Left renal pelvis (tissue), 4 donors: ENCODE measurements around the gene UBE2G2. TPM values are rescaled to one million over a fixed set of nuclear protein-coding genes. Genes with fewer than 3 reads are reported as not detected.

Experiments
- DNase-seq, 4 donors: peaks; one replicate each; pipeline ENCODE4 v3.0.0-alpha.2; 2013; ENCODE audit warnings: low read depth in 4 of 4, low spot score in 3 of 4
- polyA plus RNA-seq, 4 donors: library from polyadenylated mRNA; unstranded; fragments of 120-200 nt; gene quantifications; one replicate each; pipeline ENCODE4 v1.2.1, GENCODE V29; 2013; ENCODE audit not compliant: insufficient read length in 4 of 4

Gene UBE2G2
- polyA plus RNA-seq, 4 donors: 58.6 to 134 (median 81.8) TPM

DNA sequence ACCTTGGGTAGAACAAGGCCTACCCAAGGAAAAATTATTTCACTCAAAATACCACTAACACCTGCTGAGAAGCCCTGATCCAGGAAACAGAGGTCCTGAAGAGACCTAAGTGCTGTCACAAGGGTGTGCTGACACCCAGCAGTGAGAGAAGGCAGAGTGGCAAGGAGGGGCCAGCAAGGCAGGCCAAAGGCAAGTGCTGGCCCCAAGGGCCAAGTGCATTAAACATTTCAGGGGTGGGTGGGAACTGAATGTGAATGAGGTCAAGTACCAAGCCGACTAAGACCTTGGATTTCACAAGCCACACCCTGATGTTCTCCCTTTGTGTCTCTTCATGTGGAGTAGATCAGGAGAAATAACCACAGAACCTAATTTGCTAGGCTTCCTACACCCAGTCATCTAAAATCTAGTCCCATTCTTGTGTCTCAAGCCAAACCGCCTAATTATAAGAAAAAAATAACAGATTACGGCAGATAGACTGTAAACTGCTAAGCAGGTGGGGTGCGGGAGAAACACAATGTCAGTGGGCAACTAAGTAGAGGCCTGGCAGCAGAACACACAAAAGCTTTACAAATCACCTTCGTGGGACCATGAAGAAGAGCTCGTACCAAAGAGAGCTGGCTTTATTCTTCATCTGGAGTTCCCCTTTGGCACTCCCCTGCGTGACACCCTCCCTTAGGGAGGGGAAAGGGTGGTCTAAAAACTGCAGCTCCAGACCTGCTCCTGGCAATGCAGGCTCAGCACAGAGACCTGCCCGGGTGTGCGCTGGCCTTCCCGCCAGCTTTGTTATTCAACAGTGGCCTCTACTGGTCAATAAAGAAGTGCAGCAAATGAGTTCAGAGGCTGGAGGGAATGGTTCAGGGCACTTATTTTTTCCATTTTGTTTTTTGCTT lies 8.7 kb downstream of the UBE2G2 start:
- DNase-seq: peak in 1 of 4 donors; percentile 54

GRCh38 chr21:44791993-44792392 lies 9.6 kb downstream of the UBE2G2 start:
- no peak for DNase-seq

DNA sequence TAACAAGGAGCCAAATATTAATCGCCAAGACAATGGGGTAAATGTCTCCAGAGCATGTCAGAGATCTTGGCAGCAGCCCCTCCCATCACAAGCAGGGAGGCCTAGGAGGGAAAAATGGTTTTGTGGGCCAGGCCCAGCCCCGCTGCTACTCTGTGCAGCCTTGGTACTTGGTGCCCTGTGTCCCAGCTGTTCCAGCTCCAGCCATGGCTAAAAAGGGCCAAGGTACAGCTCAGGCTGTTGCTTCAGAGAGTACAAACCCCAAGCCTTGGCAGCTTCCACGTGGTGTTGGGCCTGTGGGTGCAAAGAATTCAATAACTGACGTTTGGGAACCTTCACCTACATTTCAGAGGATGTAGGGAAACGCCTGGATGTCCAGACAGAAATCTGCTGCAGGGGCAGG lies 10.4 kb downstream of the UBE2G2 start:
- DNase-seq: no peak

DNA sequence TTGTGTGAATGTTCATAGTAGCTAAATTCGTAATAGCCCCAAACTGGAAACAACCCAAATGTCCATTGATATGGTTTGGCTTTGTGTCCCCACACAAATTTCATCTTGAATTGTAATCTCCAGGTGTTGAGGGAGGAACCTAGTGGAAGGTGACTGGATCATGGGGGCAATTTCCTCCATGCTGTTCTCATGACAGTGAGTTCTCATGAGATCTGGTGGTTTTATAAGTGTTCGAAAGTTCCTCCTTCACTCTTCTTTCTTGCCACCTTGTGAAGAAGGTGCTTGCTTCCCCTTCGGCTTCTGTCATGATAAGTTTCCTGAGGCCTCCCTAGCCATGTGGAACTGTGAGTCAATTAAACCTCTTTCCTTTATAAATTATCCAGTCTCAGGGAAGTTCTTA lies 11.3 kb downstream of the UBE2G2 start:
- DNase-seq: no peak

DNA sequence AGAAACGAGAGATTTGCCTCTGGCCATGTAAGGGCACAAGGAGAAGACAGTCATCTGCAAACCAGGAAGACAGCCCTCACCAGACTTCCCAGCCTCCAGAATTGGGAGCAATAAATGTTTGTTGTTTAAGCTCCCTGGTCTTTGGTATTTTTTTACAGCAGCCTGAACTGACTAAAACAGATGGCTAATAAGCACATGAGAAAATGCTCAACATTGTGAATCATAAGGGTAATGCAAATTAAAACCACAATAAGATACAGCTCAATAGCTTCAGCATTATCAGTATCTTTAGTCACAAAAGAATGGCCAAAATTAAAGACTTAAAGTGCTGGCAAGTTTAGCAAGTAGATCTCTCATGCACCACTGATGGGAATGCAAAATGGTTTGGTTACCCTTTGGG lies 11.7 kb downstream of the UBE2G2 start:
- DNase-seq: no peak

DNA sequence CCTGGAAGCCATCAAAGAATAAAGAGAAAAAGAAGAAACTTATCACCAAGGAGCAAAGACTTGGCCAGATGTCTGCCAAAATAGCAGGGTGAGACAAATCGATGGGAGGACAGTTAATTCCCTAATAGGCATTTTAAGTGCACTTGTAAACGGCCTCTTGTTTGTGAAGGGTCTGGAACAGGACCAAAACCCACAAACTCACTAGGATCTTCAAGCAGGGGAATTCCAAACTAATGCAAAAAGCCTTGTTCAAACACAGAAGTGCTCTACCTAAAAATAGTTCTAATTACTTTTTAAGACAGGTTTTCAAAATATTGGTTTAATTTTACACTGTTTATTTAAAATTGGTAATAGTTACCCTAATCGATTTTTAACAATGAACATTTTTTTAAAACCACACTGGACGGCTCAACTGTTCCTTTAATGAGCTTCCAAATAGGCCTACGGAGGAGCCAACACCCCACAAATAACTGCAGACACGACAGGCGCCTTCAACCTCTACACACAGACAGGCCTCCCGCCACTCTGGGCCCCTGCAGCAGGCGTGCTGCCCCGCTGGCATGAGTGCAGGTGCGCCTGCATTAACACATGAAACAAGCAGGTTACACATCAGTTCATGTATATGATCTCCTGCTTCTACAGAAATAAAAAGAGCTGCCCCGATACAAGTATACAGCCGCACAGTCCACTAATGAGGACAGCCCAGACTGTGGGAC lies 15.8 kb downstream of the UBE2G2 start:
- no peak for DNase-seq

GRCh38 chr21:44784810-44785209 lies 16.8 kb downstream of the UBE2G2 start:
- no peak for DNase-seq

DNA sequence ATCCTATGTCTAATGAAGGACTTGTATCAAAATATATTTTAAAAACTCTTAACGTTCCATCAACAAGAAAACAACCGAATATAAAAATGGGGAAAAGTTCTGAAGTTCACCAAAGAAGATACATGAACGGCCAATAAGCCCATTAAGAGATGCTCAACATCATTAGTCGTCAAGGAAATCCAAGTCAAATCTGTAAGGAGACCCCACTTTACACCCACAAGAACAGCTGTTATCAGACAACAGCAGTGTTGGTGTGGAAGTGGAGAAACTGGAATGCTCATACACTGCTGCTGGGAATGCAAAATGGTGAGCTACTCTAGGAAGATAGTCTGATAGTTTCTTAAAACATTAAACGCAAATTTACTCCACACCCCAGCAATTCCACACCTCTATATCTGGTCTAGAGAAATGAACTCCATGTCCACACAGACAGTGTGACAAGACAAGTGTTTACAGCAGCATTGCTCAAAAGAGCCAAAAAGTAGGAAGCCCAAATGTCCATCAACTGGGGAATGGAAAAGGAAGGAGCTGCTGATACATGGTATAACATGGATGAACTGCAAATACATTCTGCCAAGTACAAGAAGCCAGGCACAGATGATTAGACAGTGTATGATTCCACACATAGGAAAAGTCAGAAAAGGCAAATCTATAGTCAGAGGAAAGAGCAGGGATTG lies 18.5 kb downstream of the UBE2G2 start:
- DNase-seq: no peak

DNA sequence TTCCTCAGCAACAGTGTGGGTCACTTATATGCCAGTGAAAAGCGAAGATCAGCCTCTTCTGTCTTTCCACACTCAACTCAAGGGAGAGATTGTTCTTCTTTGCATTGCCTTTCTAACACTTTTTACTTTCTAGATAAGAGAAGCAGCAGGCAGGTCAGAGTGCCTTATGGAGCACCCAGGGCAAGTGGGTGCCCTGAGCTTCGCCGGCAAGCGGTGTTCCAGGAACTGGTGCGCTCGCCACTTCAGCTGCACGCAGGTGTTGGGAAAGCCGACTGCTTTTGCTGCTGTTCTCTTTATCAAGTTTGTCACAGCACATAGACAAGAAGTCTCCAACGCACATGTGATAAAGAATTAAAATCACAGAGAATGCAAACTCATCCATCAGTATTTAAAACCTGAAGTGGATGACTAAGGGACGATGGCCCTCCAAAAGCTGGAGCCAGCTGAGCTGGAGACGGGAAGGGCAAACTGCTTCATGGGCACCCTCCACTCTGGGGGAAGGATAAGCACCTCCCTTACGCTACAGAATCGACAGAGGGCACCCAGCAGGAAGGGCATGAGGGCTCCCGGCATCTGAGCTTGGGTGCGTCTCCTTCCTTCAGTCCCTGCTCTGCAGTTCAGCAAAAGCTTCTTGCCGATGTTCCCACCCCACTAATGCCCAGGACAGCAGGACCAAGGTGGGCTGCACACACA lies 20.7 kb downstream of the UBE2G2 start:
- DNase-seq: no peak

DNA sequence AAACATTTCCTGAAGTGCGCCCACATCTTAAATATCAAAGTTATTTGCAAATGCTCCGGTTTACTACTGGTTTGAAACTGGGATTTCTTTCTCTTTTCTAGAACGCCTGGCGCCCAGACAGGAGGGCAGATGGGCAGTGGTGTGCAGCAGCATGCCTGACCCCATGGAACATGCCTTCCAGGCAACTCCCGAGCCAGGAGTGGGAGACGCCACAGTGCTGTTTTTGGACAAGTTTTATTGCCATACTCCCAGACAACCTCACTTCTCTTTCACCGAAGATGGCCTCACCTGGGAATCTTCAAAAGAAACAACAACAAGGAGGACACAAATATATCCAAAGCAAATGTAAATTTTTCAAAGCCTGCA lies 21.5 kb downstream of the UBE2G2 start:
- no peak for DNase-seq

DNA sequence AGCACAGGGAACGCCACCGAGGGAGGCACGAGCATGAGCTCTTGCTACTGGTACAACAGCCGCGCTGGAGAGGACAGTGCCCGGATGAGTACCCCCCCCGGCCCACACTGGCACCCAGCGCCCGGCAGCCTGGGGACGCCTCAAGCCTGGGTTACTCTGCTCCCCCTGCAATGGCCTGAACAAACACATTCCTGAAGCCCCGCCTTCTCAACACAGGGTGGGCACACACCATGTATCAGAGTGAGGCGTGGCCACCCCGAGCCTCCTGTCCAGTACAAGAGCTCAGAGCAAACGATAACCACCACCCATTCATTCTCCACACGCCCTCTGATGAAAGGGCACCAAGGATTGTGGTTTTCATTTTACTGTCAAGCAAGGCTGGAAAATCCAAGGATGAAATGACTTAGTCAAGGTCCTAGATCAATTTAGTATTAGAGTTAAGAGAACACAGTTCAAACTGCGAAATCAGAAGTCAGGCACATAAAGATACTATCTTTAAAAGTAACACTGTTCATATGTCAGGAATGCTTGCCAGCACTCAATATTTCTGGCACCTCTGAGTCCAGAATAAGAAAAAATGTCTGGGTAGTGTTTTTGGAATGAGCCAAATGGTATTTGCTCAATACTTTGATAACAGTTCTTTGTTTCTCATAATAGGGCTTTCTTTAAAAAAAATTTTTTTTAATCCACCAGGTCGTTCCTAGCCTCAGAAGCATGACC lies 22.0 kb downstream of the UBE2G2 start:
- no peak for DNase-seq

- DNase-seq: no peak
Observed at GRCh38 chr21:44778983-44779382, 22.6 kb downstream of the UBE2G2 start.

DNA sequence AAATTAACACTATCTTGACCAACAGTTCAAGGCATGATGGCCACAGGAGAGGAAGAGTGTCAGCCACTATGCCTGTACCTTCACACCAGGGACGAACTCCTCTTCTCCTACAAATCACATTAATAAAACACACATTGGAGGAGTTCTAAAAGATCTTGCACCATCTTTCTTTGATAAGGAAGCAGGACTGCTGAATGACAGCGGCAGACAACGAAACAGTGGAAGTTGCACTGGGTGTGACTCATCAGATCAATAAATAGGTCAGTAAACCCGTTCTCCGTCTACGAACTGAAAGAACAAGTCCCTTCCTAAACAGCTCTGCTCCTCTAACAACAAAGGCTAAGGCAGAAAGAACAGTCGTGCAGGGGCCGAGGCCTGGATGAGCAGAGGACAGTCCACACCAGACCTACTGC lies 23.1 kb downstream of the UBE2G2 start:
- no peak for DNase-seq

GRCh38 chr21:44778094-44778493 lies 23.5 kb downstream of the UBE2G2 start:
- no peak for DNase-seq

DNA sequence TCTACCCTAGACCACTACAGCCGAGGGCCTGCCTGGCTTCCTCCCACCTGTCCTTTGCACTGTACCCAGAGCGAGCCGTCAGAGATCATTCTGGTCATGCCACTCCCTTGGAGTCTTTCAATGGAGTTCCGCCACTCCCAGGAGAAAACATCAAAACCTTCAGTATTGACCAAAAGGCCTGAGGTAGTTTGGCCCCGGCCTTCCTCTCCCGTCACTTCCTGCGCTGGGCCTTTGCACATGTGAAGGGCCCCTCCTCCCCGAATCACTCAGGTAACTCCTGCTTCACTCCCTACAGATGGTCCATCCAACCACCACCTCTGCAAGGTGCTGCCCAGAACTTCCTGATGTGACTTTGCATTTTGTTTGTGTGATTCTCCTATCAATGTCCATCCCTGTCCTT lies 26.6 kb downstream of the UBE2G2 start:
- no peak for DNase-seq

- DNase-seq: peak; percentile 56 to 76 (median 64)
Observed at GRCh38 chr21:44773291-44773932, 28.2 kb downstream of the UBE2G2 start.

DNA sequence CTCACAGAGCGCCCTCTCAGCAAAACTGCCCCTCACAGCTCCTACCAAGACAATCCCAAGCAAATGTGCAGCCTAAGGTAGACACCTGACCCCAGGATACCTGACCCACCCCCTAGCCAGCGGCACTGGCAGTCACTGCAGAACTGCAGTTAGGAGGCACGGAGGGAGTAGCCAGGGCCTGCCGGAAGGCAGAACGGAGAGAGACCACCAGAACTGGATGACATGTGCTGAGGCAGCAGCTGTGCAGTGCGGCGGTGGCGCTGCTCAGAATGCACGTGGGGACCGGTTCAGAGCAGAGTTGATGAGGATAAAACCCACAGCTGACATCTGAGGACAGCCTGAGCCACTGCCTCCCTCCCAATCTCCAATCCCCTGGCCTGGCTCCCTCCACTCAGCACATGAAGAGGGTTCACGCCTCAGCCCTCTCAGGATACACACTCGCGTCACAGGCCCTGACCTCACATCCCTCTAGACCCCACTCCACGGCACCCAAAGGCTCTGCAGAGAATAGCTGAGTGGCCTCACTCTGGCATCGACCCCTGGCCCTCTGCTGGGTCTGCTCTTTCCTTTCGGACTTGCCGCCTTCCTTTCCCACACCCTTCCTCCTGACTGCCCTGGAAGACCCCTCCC lies 29.6 kb downstream of the UBE2G2 start:
- DNase-seq: no peak

DNA sequence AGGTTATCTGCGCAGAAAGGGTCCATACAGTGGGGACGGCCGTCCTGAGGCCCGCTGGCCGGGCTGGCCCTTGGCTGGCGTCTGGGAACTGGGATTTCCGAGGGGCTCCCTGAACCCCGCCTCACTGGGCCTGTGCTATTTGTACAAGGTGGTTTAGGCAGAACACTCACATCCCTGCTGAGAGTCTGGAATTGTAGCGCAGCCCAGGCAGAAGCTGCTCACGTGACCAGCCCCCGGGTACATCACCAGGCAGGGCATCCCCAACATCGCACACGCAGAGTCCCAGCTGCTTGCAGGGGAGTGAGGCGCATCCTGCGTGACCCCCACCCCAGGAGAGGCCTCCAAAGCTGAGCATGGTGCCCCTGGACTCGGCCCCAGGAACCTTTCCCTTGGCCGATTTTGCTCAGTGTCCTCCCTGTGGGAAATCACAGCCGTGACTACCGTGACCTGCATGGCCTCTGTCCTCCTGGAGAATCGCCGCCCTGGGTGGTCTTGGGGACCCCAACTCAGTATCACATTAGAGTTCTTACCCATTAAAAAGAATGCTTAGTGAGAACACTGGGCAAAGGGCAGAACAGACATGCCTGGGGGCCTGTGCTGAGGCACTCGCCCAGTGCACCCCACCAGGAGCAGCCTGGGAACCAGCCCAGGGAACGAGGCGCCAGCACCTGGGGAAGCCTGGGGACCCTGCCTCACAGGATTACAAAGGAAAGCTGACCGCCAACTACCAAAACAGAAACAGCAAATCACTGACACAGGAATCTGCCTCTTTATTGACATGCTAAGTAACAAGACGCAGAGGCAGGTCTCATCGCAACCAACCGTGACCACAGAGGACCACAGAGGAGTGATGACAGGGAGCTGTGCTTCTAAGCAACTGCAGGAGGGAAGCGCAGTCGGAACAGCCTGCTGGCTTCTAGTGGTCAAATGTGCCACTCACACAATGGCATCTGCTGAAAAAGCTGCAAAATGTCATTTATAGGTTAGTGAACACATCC lies 33.5 kb downstream of the UBE2G2 start:
- DNase-seq: peak in 1 of 4 donors; percentile 47
